Measurements from ENCODE around the gene AOPEP. TPM values are rescaled to one million over a fixed set of nuclear protein-coding genes. Genes with fewer than 3 reads are reported as not detected.

Gene AOPEP
- polyA plus RNA-seq, 3 donors = 22.9 to 42.5 (median 31.5) TPM

GRCh38 chr9:94782355-94783101 is 56.0 kb downstream of the AOPEP start:
- H3K27ac ChIP-seq (ENCODE audit: low read depth, low read length) = no peak overlapping the region
- 45 to 77% (median 72%) methylated on average over 6 of the region's 6 CpGs for WGBS, 3 donors

GRCh38 chr9:94783102-94783682 is 56.7 kb downstream of the AOPEP start:
- H3K27ac ChIP-seq (ENCODE audit: low read depth, low read length) = no peak overlapping the region
- WGBS, 3 donors = 42 to 43% (median 43%) methylated on average over 14 of the region's 14 CpGs

- WGBS, 3 donors = 99 to 100% (median 99%) methylated on average over 2 of the region's 2 CpGs
Observed at GRCh38 chr9:94783928-94784327, 57.4 kb downstream of the AOPEP start.

GRCh38 chr9:94785215-94786169 is 59.0 kb downstream of the AOPEP start:
- 86 to 93% (median 90%) methylated on average over 10 of the region's 10 CpGs for WGBS, 3 donors
- H3K27ac ChIP-seq (ENCODE audit: low read depth, low read length) = no peak overlapping the region

More at GRCh38 chr9:94783928-94784327, 57.4 kb downstream of the AOPEP start:
- no peak overlapping the region for H3K27ac ChIP-seq (ENCODE audit: low read depth, low read length)

- no peak overlapping the region for H3K27ac ChIP-seq (ENCODE audit: low read depth, low read length)
- WGBS, 3 donors = 90 to 95% (median 94%) methylated on average over 3 of the region's 3 CpGs
Observed at GRCh38 chr9:94786586-94786985, 60.1 kb downstream of the AOPEP start.

- H3K27ac ChIP-seq (ENCODE audit: low read depth, low read length) = no peak overlapping the region
- WGBS, 3 donors = 74 to 90% (median 87%) methylated on average over 6 of the region's 6 CpGs
Observed at GRCh38 chr9:94787266-94787665, 60.8 kb downstream of the AOPEP start.

GRCh38 chr9:94788570-94789105 is 62.1 kb downstream of the AOPEP start:
- no peak overlapping the region for H3K27ac ChIP-seq (ENCODE audit: low read depth, low read length)

GRCh38 chr9:94791435-94791834 is 64.9 kb downstream of the AOPEP start:
- 95 to 100% (median 95%) methylated on average over 4 of the region's 4 CpGs for WGBS, 3 donors

GRCh38 chr9:94792511-94792910 is 66.0 kb downstream of the AOPEP start:
- H3K27ac ChIP-seq (ENCODE audit: low read depth, low read length) = no peak overlapping the region
- 79 to 87% (median 81%) methylated on average over 5 of the region's 5 CpGs for WGBS, 3 donors

More at GRCh38 chr9:94791435-94791834, 64.9 kb downstream of the AOPEP start:
- H3K27ac ChIP-seq (ENCODE audit: low read depth, low read length) = no peak overlapping the region

- no peak overlapping the region for H3K27ac ChIP-seq (ENCODE audit: low read depth, low read length)
- WGBS, 3 donors = 61 to 91% (median 75%) methylated on average over 1 of the region's 1 CpG
Observed at GRCh38 chr9:94794476-94795167, 68.1 kb downstream of the AOPEP start.

GRCh38 chr9:94796687-94797086 is 70.2 kb downstream of the AOPEP start:
- 17 to 28% (median 18%) methylated on average over 1 of the region's 1 CpG for WGBS, 3 donors
- H3K27ac ChIP-seq (ENCODE audit: low read depth, low read length) = no peak overlapping the region

- no peak overlapping the region for H3K27ac ChIP-seq (ENCODE audit: low read depth, low read length)
- WGBS, 3 donors = 88 to 95% (median 93%) methylated on average over 3 of the region's 3 CpGs
Observed at GRCh38 chr9:94798201-94798600, 71.7 kb downstream of the AOPEP start.

- no peak overlapping the region for H3K27ac ChIP-seq (ENCODE audit: low read depth, low read length)
- 90 to 97% (median 92%) methylated on average over 2 of the region's 2 CpGs for WGBS, 3 donors
Observed at GRCh38 chr9:94798708-94799107, 72.2 kb downstream of the AOPEP start.

GRCh38 chr9:94799578-94800264 is 73.2 kb downstream of the AOPEP start:
- 89 to 93% (median 92%) methylated on average over 9 of the region's 9 CpGs for WGBS, 3 donors
- H3K27ac ChIP-seq (ENCODE audit: low read depth, low read length) = no peak overlapping the region

GRCh38 chr9:94800424-94801117 is 74.1 kb downstream of the AOPEP start:
- H3K27ac ChIP-seq (ENCODE audit: low read depth, low read length) = no peak overlapping the region
- 87 to 93% (median 92%) methylated on average over 8 of the region's 8 CpGs for WGBS, 3 donors

GRCh38 chr9:94801234-94801633 is 74.7 kb downstream of the AOPEP start:
- H3K27ac ChIP-seq (ENCODE audit: low read depth, low read length) = no peak overlapping the region
- WGBS, 3 donors = 71 to 88% (median 72%) methylated on average over 1 of the region's 1 CpG

- H3K27ac ChIP-seq (ENCODE audit: low read depth, low read length) = no peak overlapping the region
Observed at GRCh38 chr9:94801681-94802080, 75.2 kb downstream of the AOPEP start.

Data from adipose tissue (tissue), 3 donors.